A549 (cell line): Measurements from ENCODE around the gene PCNT. TPM values are rescaled to one million over a fixed set of nuclear protein-coding genes. Genes with fewer than 3 reads are reported as not detected.

ENCODE experiments used
- ATAC-seq, 2 experiments: fragments of 200-7000 bp in 1 of 2; fragments of >200 bp in 1 of 2; cut with Nextera tagmentation in 1 of 2; cut with Tn5 transposase in 1 of 2; 3 replicates each; pipeline versions ENCODE4 v1.8.0 to v1.9.1; 2018 to 2020; ENCODE audit warnings: mild to moderate bottlenecking in 1 of 2, moderate library complexity in 1 of 2
- CTCF ChIA-PET: fragments of 300-600 bp; sonication (Branson Sonifier 250); formaldehyde crosslinking; extraction: SDS; loops from one replicate; lab custom pipeline; 2021; ENCODE audit warnings: antibody characterized with exemption, inconsistent platforms; lab: Yijun Ruan, JAX
- POLR2A ChIA-PET: fragments of 350-600 bp; formaldehyde crosslinking; extraction: SDS; loops from one replicate; lab custom pipeline; 2021; ENCODE audit warnings: antibody characterized with exemption, inconsistent platforms; lab: Yijun Ruan, JAX
- DNase-seq, 2 experiments: peaks; one replicate each; pipeline versions ENCODE4 v3.0.0 to v3.0.0-alpha.2; 2011 to 2016; ENCODE audit warnings: low read depth in 1 of 2, low spot score in 1 of 2
- FAIRE-seq: peaks from 2 replicates; lab custom pipeline; 2011; peaks lifted over from hg19 to GRCh38; lab: Jason Lieb, UNC
- H3K27ac ChIP-seq, 2 experiments: fragments of >200 bp; sonication (Bioruptor Twin); formaldehyde crosslinking; 3 replicates each; pipeline ENCODE4 v1.5.1; 2016 to 2017
- H3K4me1 ChIP-seq: fragments of >200 bp; sonication (Bioruptor Twin); formaldehyde crosslinking; 3 replicates; pipeline ENCODE4 v1.6.1; 2016
- H3K4me2 ChIP-seq: fragments of >200 bp; sonication (Bioruptor Twin); formaldehyde crosslinking; 3 replicates; pipeline ENCODE4 v1.6.1; 2016
- H3K4me3 ChIP-seq: fragments of >200 bp; sonication (Bioruptor Twin); formaldehyde crosslinking; 3 replicates; pipeline ENCODE4 v1.5.1; 2016
- H3K9me3 ChIP-seq: fragments of >200 bp; sonication (Bioruptor Twin); formaldehyde crosslinking; 3 replicates; pipeline ENCODE4 v1.6.1; 2016
- ATOH8 ChIP-seq: fragments of 250-450 bp; sonication (Bioruptor Pico); IDR thresholded peaks from 2 replicates; pipeline ENCODE4 v1.5.0; 2020; ENCODE audit warnings: low read depth, mild to moderate bottlenecking, moderate library complexity
- BHLHE40 ChIP-seq: IDR thresholded peaks from 2 replicates; pipeline ENCODE4 v1.6.1; 2012; ENCODE audit warnings: low read depth, low read length, inconsistent platforms
- CBX8 ChIP-seq: fragments of 200-600 bp; sonication (generic); IDR thresholded peaks from 2 replicates; pipeline ENCODE4 v1.6.1; 2016
- CHD2 ChIP-seq: fragments of 150-350 bp; IDR thresholded peaks from 2 replicates; pipeline ENCODE4 v1.6.1; 2014; ENCODE audit warnings: low read length; ENCODE audit not compliant: partially characterized antibody
- CHD4 ChIP-seq: fragments of 200-600 bp; sonication (generic); IDR thresholded peaks from 2 replicates; pipeline ENCODE4 v1.6.1; 2016; ENCODE audit warnings: antibody characterized with exemption, mild to moderate bottlenecking, borderline replicate concordance
- ESRRA ChIP-seq: fragments of 150-350 bp; IDR thresholded peaks from 2 replicates; pipeline ENCODE4 v1.6.1; 2014; ENCODE audit warnings: mild to moderate bottlenecking, low read length, borderline replicate concordance
- FOSB ChIP-seq: fragments of 250-450 bp; sonication (Bioruptor Pico); IDR thresholded peaks from 2 replicates; pipeline ENCODE4 v1.5.0; 2020; ENCODE audit warnings: mild to moderate bottlenecking, moderate library complexity
- HDAC2 ChIP-seq: fragments of 200-600 bp; sonication (generic); IDR thresholded peaks from 2 replicates; pipeline ENCODE4 v1.6.1; 2016
- HES2 ChIP-seq: fragments of >200 bp; sonication (Bioruptor Twin); formaldehyde crosslinking; IDR thresholded peaks from 2 replicates; pipeline ENCODE4 v1.6.1; 2016
- HMGXB4 ChIP-seq: fragments of 250-450 bp; sonication (Bioruptor Pico); IDR thresholded peaks from 2 replicates; pipeline ENCODE4 v1.5.0; 2021; ENCODE audit warnings: mild to moderate bottlenecking, moderate library complexity, borderline replicate concordance
- JUN ChIP-seq, 2 experiments: fragments of >200 bp; sonication (Bioruptor Twin); formaldehyde crosslinking; IDR thresholded peaks; 2 replicates in 1 of 2; 3 replicates in 1 of 2; pipeline ENCODE4 v1.6.1; 2016 to 2017
- JUNB ChIP-seq: fragments of >200 bp; sonication (Bioruptor Twin); formaldehyde crosslinking; IDR thresholded peaks from 2 replicates; pipeline ENCODE4 v1.6.1; 2016
- KDM5A ChIP-seq: fragments of 200-600 bp; sonication (generic); IDR thresholded peaks from 2 replicates; pipeline ENCODE4 v1.6.1; 2016; ENCODE audit warnings: antibody characterized with exemption, mild to moderate bottlenecking
- MAFK ChIP-seq: fragments of 450-650 bp; IDR thresholded peaks from 2 replicates; pipeline ENCODE4 v1.6.1; 2014; ENCODE audit not compliant: partially characterized antibody
- MAZ ChIP-seq: fragments of 150-350 bp; IDR thresholded peaks from 2 replicates; pipeline ENCODE4 v1.6.1; 2014; ENCODE audit warnings: antibody characterized with exemption, low read depth, low read length, borderline replicate concordance
- NR3C1 ChIP-seq: fragments of >200 bp; sonication (Bioruptor Twin); formaldehyde crosslinking; IDR thresholded peaks from 3 replicates; pipeline ENCODE4 v1.6.1; 2017
- POLR2AphosphoS2 ChIP-seq: conservative IDR thresholded peaks from 2 replicates; pipeline ENCODE4 v1.6.1; 2012; ENCODE audit warnings: low read length, improper control_type of control experiment, inconsistent platforms
- RCOR1 ChIP-seq: fragments of 150-350 bp; IDR thresholded peaks from 2 replicates; pipeline ENCODE4 v1.6.1; 2014; ENCODE audit warnings: antibody characterized with exemption, low read length, low read depth
- SMC3 ChIP-seq: fragments of >200 bp; sonication (Bioruptor Twin); formaldehyde crosslinking; IDR thresholded peaks from 3 replicates; pipeline ENCODE4 v1.6.1; 2018; ENCODE audit warnings: inconsistent platforms
- SREBF2 ChIP-seq: fragments of 450-650 bp; IDR thresholded peaks from 2 replicates; pipeline ENCODE4 v1.6.1; 2014; ENCODE audit warnings: mild to moderate bottlenecking, moderate library complexity
- TP53 ChIP-seq: fragments of 250-450 bp; sonication (Bioruptor Pico); IDR thresholded peaks from 2 replicates; pipeline ENCODE4 v1.5.0; 2021; ENCODE audit warnings: mild to moderate bottlenecking, moderate library complexity
- USF2 ChIP-seq: fragments of 450-650 bp; IDR thresholded peaks from 2 replicates; pipeline ENCODE4 v1.6.1; 2014; ENCODE audit warnings: antibody characterized with exemption
- ZFP36 ChIP-seq: fragments of 450-650 bp; IDR thresholded peaks from 2 replicates; pipeline ENCODE4 v1.6.1; 2014; ENCODE audit warnings: borderline replicate concordance; ENCODE audit not compliant: partially characterized antibody
- WGBS: methylation state at CpG from one replicate; pipeline ENCODE4 v1.1.6; 2017; ENCODE audit errors: missing lambda C conversion rate; 5-methylcytosine and 5-hydroxymethylcytosine counted together
- polyA plus RNA-seq, 4 experiments: library from polyadenylated mRNA; depleted of rRNA in 3 of 4; stranded (reverse); fragments of >200 nt; fragmentation: RNase III in 1 of 4; extraction: RNeasy Plus Mini Kit Qiagen cat#74134 plus additional on column Dnase treatment in 1 of 4; gene quantifications; 2 replicates in 3 of 4; 3 replicates in 1 of 4; pipeline ENCODE4 v1.2.3, GENCODE V29; 2011 to 2017

Gene PCNT
- polyA plus RNA-seq, 2 of the 4 experiments (the other 2 are of a cell fraction): 11.1 to 14.6 TPM

GRCh38 chr21:46422636-46423241 is 98.8 kb downstream of the PCNT start (continued):
- TF ChIP-seq FOSB (CRISPR knock-in tag): no peak
- no peak for TF ChIP-seq SREBF2
- TF ChIP-seq USF2: no peak
- no peak for TF ChIP-seq HES2

- FAIRE-seq (no peak), DNase-seq (no peak), ATAC-seq (no peak)
- WGBS: 73% methylated on average over 1 of the region's 1 CpG
- CTCF ChIA-PET: interaction anchor here (1.3 kb wide), 1 partner anchor 8 kb away, joined by 5 read pairs; no protein-coding TSS in a partner anchor
- H3K4me2 ChIP-seq: no peak overlapping the region
- no peaks in the 10 kb centered on the region for H3K9me3 ChIP-seq
- POLR2A ChIA-PET: no interaction called here
- no peak overlapping the region for H3K27ac ChIP-seq
- no peak overlapping the region for H3K4me3 ChIP-seq
- no peaks in the 10 kb centered on the region for H3K4me1 ChIP-seq
- TF ChIP-seq RCOR1: no peak
- TF ChIP-seq CHD4: no peak
- TF ChIP-seq NR3C1: no peak
- no peak for TF ChIP-seq TP53
- no peak for TF ChIP-seq ZFP36
- no peak for TF ChIP-seq ATOH8
- no peak for TF ChIP-seq CHD2
- TF ChIP-seq BHLHE40: no peak
- TF ChIP-seq HDAC2: no peak
- TF ChIP-seq CBX8: no peak
- TF ChIP-seq HMGXB4 (CRISPR knock-in tag): no peak
Measured at GRCh38 chr21:46423546-46424038, 99.6 kb downstream of the PCNT start.

- DNase-seq (no peak), ATAC-seq (peak in 1 of 2 experiments; percentile 41; a peak in 2 of 6 replicates)
- CTCF ChIA-PET: no interaction called here
- Histone ChIP-seq H3K4me1 (no peaks in the 10 kb centered on the region), H3K4me2 (no peak overlapping the region), H3K27ac (no peak overlapping the region), H3K9me3 (no peaks in the 10 kb centered on the region), H3K4me3 (no peak overlapping the region)
- POLR2A ChIA-PET: no interaction called here
- TF ChIP-seq CHD4: no peak
- TF ChIP-seq KDM5A: no peak
- no peak for TF ChIP-seq POLR2AphosphoS2
- TF ChIP-seq SMC3: no peak
- TF ChIP-seq, all 56 proteins: peak for 0
- no peak for FAIRE-seq
- 93% methylated on average over 13 of the region's 17 CpGs for WGBS
Measured at GRCh38 chr21:46424039-46424591, 100.2 kb downstream of the PCNT start.

GRCh38 chr21:46424621-46425020 is 100.7 kb downstream of the PCNT start:
- TF ChIP-seq JUN (IDR thresholded peaks at IDR 0.05) (no peak), HES2 (no peak), MAFK (no peak), SMC3 (no peak), HDAC2 (no peak), MAZ (no peak), ESRRA (no peak), JUNB (no peak)
- no peaks in the 10 kb centered on the region for H3K9me3 ChIP-seq
- POLR2A ChIA-PET: no interaction called here
- no peaks in the 10 kb centered on the region for H3K4me1 ChIP-seq
- no peak overlapping the region for H3K4me2 ChIP-seq
- WGBS: 92% methylated on average over 8 of the region's 14 CpGs
- CTCF ChIA-PET: no interaction called here
- FAIRE-seq (no peak), DNase-seq (no peak), ATAC-seq (no peak)
- no peak overlapping the region for H3K27ac ChIP-seq
- no peak overlapping the region for H3K4me3 ChIP-seq
